Natural killer cell (primary cell): ENCODE results near the gene RNF11. TPM values are rescaled to one million over a fixed set of nuclear protein-coding genes. Genes with fewer than 3 reads are reported as not detected.

Experiments used
- ATAC-seq, 3 donors: fragments of 150-1000 bp in 2 of 3; fragments of 200-7000 bp in 1 of 3; cut with Tn5 transposase; 1 replicate in 1 of 3; 2 replicates in 2 of 3; pipeline ENCODE4 v1.10.0; 2021; ENCODE audit warnings: mild to moderate bottlenecking in 2 of 3, moderate library complexity in 2 of 3
- DNase-seq, 2 donors: peaks; one replicate each; pipeline versions ENCODE4 v3.0.0 to v3.0.0-alpha.2; 2013 to 2021; ENCODE audit warnings: mixed read lengths in 1 of 2
- H3K27ac ChIP-seq: one replicate; pipeline ENCODE4 v1.5.1; 2013; ENCODE audit warnings: mild to moderate bottlenecking, low read length
- H3K27me3 ChIP-seq: one replicate; pipeline ENCODE4 v1.6.1; 2013; ENCODE audit warnings: low read length; ENCODE audit not compliant: control insufficient read depth, insufficient read depth
- H3K36me3 ChIP-seq: one replicate; pipeline ENCODE4 v1.6.1; 2013; ENCODE audit warnings: low read length; ENCODE audit not compliant: control insufficient read depth, insufficient read depth
- H3K4me1 ChIP-seq: one replicate; pipeline ENCODE4 v1.6.1; 2013; ENCODE audit warnings: low read length; ENCODE audit not compliant: control insufficient read depth, insufficient read depth
- H3K4me3 ChIP-seq: one replicate; pipeline ENCODE4 v1.5.1; 2013; ENCODE audit warnings: low read length
- H3K9me3 ChIP-seq: one replicate; pipeline ENCODE4 v1.6.1; 2013; ENCODE audit warnings: low read length; ENCODE audit not compliant: control insufficient read depth, insufficient read depth
- H3K27ac Mint-ChIP-seq, 2 donors: one replicate each; pipeline ENCODE4 v1.8.0; 2022; ENCODE audit warnings: mild to moderate bottlenecking in 2 of 2, mixed read lengths in 2 of 2, moderate library complexity in 1 of 2
- H3K27me3 Mint-ChIP-seq, 2 donors: one replicate each; pipeline ENCODE4 v1.8.0; 2022; ENCODE audit warnings: low read depth in 2 of 2, mixed read lengths in 2 of 2
- H3K36me3 Mint-ChIP-seq: one replicate; pipeline ENCODE4 v1.8.0; 2022; ENCODE audit warnings: mixed read lengths
- H3K4me1 Mint-ChIP-seq, 2 donors: one replicate each; pipeline ENCODE4 v1.8.0; 2022; ENCODE audit warnings: mixed read lengths in 2 of 2
- H3K4me3 Mint-ChIP-seq: one replicate; pipeline ENCODE4 v1.8.0; 2022; ENCODE audit warnings: mild to moderate bottlenecking, moderate library complexity, mixed read lengths
- H3K9me3 Mint-ChIP-seq, 2 donors: one replicate each; pipeline ENCODE4 v1.8.0; 2022; ENCODE audit warnings: mixed read lengths in 2 of 2
- WGBS: methylation state at CpG from one replicate; pipeline ENCODE4 v1.1.7; 2013; ENCODE audit warnings: missing lambda C conversion rate; ENCODE audit not compliant: insufficient coverage; 5-methylcytosine and 5-hydroxymethylcytosine counted together
- intact Hi-C: fragments of 100-400 bp; cut with micrococcal nuclease; formaldehyde crosslinking; loops from one replicate; pipeline ENCODE4 v1.14.2; 2022
- total RNA-seq, 4 donors: library from RNA; stranded (reverse); fragments of 120-200 nt in 1 of 4; gene quantifications; one replicate each; pipeline versions ENCODE4 v1.2.3 to v1.2.4, GENCODE V29; 2013 to 2022
- TF ChIP-seq, protein P1 (sequence below): fragments of 200-600 bp; IDR thresholded peaks from one replicate; pipeline ENCODE4 v1.8.0; 2022; ENCODE audit warnings: antibody characterized with exemption

Gene RNF11
- total RNA-seq, 3 donors from 2014 or later (not counting 1 experiment from before 2014, with no cell fraction given), result 68.3 to 89.5 (median 68.4) TPM

DNA sequence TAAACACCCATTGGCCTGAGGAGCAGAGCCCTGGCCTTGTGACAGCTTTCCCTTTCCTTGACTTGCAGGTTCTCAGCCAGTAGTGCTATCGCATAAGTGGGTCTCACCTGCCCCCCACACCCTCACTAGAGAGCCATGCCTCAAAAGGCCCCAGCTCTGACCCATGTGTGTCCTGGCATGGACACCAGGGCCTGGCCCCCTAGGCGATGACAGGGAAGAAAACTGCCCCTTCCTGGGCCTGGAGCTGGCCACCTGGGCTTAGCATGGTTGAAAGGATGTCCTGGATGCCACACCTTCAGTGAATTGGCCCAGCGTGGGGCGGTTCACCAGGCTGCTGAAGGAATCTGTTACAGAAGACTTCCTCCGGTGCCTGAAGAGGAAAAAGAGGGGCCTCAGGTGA lies 75.8 kb downstream of the RNF11 start:
- H3K27ac Mint-ChIP-seq, result no peak overlapping the region
- H3K27ac ChIP-seq, result no peak overlapping the region
- H3K4me1 ChIP-seq, result no peaks in the 10 kb centered on the region
- no peaks in the 10 kb centered on the region for H3K27me3 Mint-ChIP-seq
- DNase-seq (no peak), ATAC-seq (no peak)
- H3K36me3 ChIP-seq, result no peaks in the 10 kb centered on the region
- 92% methylated on average over 5 of the region's 5 CpGs for whole genome bisulfite sequencing
- H3K4me3 ChIP-seq, result no peak overlapping the region
- intact Hi-C loops, result no loop called here
- H3K27me3 ChIP-seq, result no peaks in the 10 kb centered on the region
- no peaks in the 10 kb centered on the region for H3K9me3 Mint-ChIP-seq
- H3K4me3 Mint-ChIP-seq, result no peak overlapping the region
- TF ChIP-seq, protein P1, sequence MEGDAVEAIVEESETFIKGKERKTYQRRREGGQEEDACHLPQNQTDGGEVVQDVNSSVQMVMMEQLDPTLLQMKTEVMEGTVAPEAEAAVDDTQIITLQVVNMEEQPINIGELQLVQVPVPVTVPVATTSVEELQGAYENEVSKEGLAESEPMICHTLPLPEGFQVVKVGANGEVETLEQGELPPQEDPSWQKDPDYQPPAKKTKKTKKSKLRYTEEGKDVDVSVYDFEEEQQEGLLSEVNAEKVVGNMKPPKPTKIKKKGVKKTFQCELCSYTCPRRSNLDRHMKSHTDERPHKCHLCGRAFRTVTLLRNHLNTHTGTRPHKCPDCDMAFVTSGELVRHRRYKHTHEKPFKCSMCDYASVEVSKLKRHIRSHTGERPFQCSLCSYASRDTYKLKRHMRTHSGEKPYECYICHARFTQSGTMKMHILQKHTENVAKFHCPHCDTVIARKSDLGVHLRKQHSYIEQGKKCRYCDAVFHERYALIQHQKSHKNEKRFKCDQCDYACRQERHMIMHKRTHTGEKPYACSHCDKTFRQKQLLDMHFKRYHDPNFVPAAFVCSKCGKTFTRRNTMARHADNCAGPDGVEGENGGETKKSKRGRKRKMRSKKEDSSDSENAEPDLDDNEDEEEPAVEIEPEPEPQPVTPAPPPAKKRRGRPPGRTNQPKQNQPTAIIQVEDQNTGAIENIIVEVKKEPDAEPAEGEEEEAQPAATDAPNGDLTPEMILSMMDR, result no peak
- peaks cover 0 to 6% of the 10 kb centered on the region in 2 donors for H3K4me1 Mint-ChIP-seq
- H3K9me3 ChIP-seq, result no peaks in the 10 kb centered on the region
- no peaks in the 10 kb centered on the region for H3K36me3 Mint-ChIP-seq

DNA sequence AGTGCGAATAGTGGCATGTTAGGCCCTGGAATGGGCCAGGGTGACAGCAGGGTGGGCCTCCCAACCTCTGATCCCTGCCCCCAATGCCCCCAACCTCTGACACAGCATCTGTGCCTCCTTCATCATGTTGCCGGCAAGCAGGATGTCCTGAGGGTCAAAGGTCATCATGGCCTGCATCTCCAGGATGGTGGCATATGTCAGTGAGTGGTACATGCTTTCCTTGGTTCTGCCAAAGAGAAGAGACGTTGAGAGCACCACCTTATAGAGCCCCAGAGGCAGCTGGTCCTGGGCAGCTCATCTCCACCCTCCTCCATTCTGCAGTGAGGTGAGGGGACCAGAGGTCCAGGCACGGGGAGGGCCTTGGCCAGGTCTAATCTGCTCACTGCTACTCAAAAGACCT lies 76.6 kb downstream of the RNF11 start:
- no peak overlapping the region for H3K4me3 ChIP-seq
- H3K27me3 Mint-ChIP-seq, result no peaks in the 10 kb centered on the region
- WGBS, result 88% methylated on average over 4 of the region's 4 CpGs
- H3K27ac ChIP-seq, result no peak overlapping the region
- no peaks in the 10 kb centered on the region for H3K4me1 ChIP-seq
- intact Hi-C loops, result no loop called here
- H3K36me3 Mint-ChIP-seq, result no peaks in the 10 kb centered on the region
- peaks cover 0 to 6% of the 10 kb centered on the region in 2 donors for H3K4me1 Mint-ChIP-seq
- DNase-seq (no peak), ATAC-seq (no peak)
- no peaks in the 10 kb centered on the region for H3K27me3 ChIP-seq
- H3K36me3 ChIP-seq, result no peaks in the 10 kb centered on the region
- no peak overlapping the region for H3K27ac Mint-ChIP-seq
- H3K4me3 Mint-ChIP-seq, result no peak overlapping the region
- no peaks in the 10 kb centered on the region for H3K9me3 ChIP-seq
- TF ChIP-seq, protein P1, result no peak
- H3K9me3 Mint-ChIP-seq, result no peaks in the 10 kb centered on the region

DNA sequence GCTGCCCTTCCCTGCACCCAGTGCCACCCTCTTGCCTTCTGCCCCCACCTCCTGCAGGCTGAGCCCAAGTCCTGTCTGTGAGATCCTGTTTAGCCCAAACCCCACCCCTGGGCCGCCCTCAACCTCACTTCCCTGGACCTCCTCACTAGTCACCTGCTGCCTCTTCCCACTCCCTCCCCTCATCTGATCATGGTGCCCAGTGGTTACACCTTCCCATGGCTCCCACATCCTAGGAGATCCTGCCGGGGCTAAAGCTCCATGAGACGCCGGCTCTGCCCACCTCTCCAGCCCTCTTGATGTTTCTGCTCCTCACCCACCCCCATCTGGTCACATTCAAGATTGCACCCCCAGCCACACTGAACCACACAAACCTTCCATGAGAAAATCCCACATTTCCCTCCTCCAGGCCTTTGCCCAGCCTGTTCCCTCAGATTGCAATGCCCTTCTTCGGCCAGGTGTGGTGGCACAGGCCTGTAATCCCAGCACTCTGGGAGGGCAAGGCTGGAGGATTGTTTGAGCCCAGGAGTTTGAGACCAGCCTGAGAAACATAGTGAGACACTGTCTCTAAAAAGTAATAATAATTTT lies 77.3 kb downstream of the RNF11 start:
- peaks cover 0 to 6% of the 10 kb centered on the region in 2 donors for H3K4me1 Mint-ChIP-seq
- no peak for ATAC-seq
- Histone ChIP-seq H3K27ac (no peak overlapping the region), H3K27me3 (no peaks in the 10 kb centered on the region), H3K4me3 (no peak overlapping the region), H3K9me3 (no peaks in the 10 kb centered on the region), H3K4me1 (no peaks in the 10 kb centered on the region), H3K36me3 (no peaks in the 10 kb centered on the region)
- WGBS, result 96% methylated on average over 4 of the region's 5 CpGs
- intact Hi-C loops, result no loop called here
- TF ChIP-seq, protein P1, result no peak
- no peak overlapping the region for H3K27ac Mint-ChIP-seq
- no peak overlapping the region for H3K4me3 Mint-ChIP-seq
- no peaks in the 10 kb centered on the region for H3K36me3 Mint-ChIP-seq
- no peak for DNase-seq
- H3K9me3 Mint-ChIP-seq, result no peaks in the 10 kb centered on the region
- no peaks in the 10 kb centered on the region for H3K27me3 Mint-ChIP-seq
